Activated CD4-positive, alpha-beta T cell treated with anti-CD3 and anti-CD28 coated beads for 48 hours (primary cell): ENCODE data around the gene IER5.
"Not testable (repeated sequence)": the region's sequence is repeated elsewhere in the genome, so short reads cannot be mapped to it uniquely, and the experiment has no call there.

Experiments
- DNase-seq: peaks from one replicate; pipeline ENCODE4 v3.0.0-alpha.2; 2020

The IER5 gene

GRCh38 chr1:181088079-181089016, at the start of gene IER5:
TSS of gene IER5 (plus strand) at chr1:181088700. CDS start at chr1:181088903, 203 bp downstream.
- peak; percentile 97 for DNase-seq

GRCh38 chr1:181040284-181040865, 48.1 kb upstream of the IER5 start:
- no peak for DNase-seq

- no peak for DNase-seq
Measured at GRCh38 chr1:181043025-181043888, 45.2 kb upstream of the IER5 start.

GRCh38 chr1:181044449-181044966, 44.0 kb upstream of the IER5 start:
- DNase-seq: peak; percentile 67

GRCh38 chr1:181045946-181046345, 42.6 kb upstream of the IER5 start:
- DNase-seq: not testable (repeated sequence)

GRCh38 chr1:181049378-181049777, 39.1 kb upstream of the IER5 start:
- no peak for DNase-seq

GRCh38 chr1:181050922-181051321, 37.6 kb upstream of the IER5 start:
- no peak for DNase-seq

- DNase-seq: no peak
Measured at GRCh38 chr1:181056560-181056959, 31.9 kb upstream of the IER5 start.

GRCh38 chr1:181057079-181057478, 31.4 kb upstream of the IER5 start:
- no peak for DNase-seq

- no peak for DNase-seq
Measured at GRCh38 chr1:181059435-181059834, 29.1 kb upstream of the IER5 start.

- no peak for DNase-seq
Measured at GRCh38 chr1:181060066-181060465, 28.4 kb upstream of the IER5 start.

- not testable (repeated sequence) for DNase-seq
Measured at GRCh38 chr1:181060947-181061346, 27.6 kb upstream of the IER5 start.

GRCh38 chr1:181061487-181061886, 27.0 kb upstream of the IER5 start:
- DNase-seq: no peak

GRCh38 chr1:181061891-181062835, 26.3 kb upstream of the IER5 start:
- peak; percentile 28 for DNase-seq

GRCh38 chr1:181062836-181063428, 25.6 kb upstream of the IER5 start:
- peak; percentile 45 for DNase-seq

GRCh38 chr1:181064011-181064623, 24.4 kb upstream of the IER5 start:
- no peak for DNase-seq

GRCh38 chr1:181064702-181065101, 23.8 kb upstream of the IER5 start:
- no peak for DNase-seq

- no peak for DNase-seq
Measured at GRCh38 chr1:181073638-181074037, 14.9 kb upstream of the IER5 start.

- DNase-seq: no peak
Measured at GRCh38 chr1:181075766-181076350, 12.6 kb upstream of the IER5 start.

GRCh38 chr1:181076852-181077251, 11.6 kb upstream of the IER5 start:
- DNase-seq: no peak
